Colonic mucosa (tissue), 4 donors: ENCODE data around the gene DNAJA1. TPM values are rescaled to one million over a fixed set of nuclear protein-coding genes. Genes with fewer than 3 reads are reported as not detected.

Experiments used
- DNase-seq: peaks from one replicate; pipeline ENCODE4 v3.0.0-alpha.2; 2020
- H3K27ac ChIP-seq: fragments of 200-600 bp; one replicate; pipeline ENCODE4 v1.8.0; 2021
- H3K27me3 ChIP-seq: fragments of 200-600 bp; one replicate; pipeline ENCODE4 v1.8.0; 2021
- H3K36me3 ChIP-seq: fragments of 200-600 bp; one replicate; pipeline ENCODE4 v1.8.0; 2021
- H3K4me1 ChIP-seq: fragments of 200-600 bp; one replicate; pipeline ENCODE4 v1.8.0; 2021; ENCODE audit warnings: mild to moderate bottlenecking
- H3K4me3 ChIP-seq: fragments of 200-600 bp; one replicate; pipeline ENCODE4 v1.8.0; 2021
- H3K9ac ChIP-seq, 2 donors: one replicate each; pipeline ENCODE4 v1.7.0; 2013; ENCODE audit warnings: control low read depth in 2 of 2, low read depth in 2 of 2, low read length in 2 of 2
- H3K9me3 ChIP-seq: fragments of 200-600 bp; one replicate; pipeline ENCODE4 v1.8.0; 2021
- CTCF ChIP-seq: fragments of 200-600 bp; IDR thresholded peaks from one replicate; pipeline ENCODE4 v1.8.0; 2022; ENCODE audit warnings: antibody characterized with exemption, mild to moderate bottlenecking
- intact Hi-C: fragments of 100-400 bp; cut with DNase I; formaldehyde crosslinking; loops from one replicate; pipeline ENCODE4 v1.14.1; 2022
- total RNA-seq, 2 donors: library from RNA; stranded (reverse); fragmentation: NEBNext Ultra II Directional in 1 of 2; extraction: Animal tissue kit (Norgen Biotek cat#: 25700) in 1 of 2; gene quantifications; one replicate each; pipeline ENCODE4 v1.2.1, GENCODE V29; 2021
- donor health status: healthy.
- donor health status: DM: no; HTN: no; CAD: no.
- donor health status: DM: no; HTN: no; CAD: no.

The DNAJA1 gene
- 10 to 100 TPM; 66.4 to 93.6 TPM for total RNA-seq

DNA sequence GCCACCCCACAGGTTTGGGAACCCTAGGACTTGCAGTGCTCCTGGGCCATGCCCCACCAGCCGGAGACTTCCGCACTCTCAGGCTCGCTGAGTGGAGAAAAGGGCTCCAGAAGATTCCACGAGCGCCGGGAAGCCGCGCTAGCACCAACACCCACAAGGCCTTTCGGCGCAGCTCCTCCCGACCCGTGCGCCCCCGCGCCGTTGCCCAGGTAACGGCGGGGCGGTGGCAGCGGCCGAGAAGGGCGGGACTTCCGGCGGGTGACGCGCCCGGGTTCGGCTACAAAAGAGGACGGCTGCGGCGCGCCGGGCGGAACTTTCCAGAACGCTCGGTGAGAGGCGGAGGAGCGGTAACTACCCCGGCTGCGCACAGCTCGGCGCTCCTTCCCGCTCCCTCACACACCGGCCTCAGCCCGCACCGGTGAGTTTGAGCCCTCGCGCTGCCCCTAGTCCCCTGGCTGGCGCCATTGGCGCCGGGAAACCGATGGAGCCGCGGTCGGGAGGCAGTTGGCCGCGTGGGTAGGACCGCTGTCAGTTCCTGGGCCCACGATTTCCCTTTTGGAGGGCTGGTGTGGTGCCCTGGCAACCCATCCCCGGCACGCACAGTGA lies at the start of gene DNAJA1:
Gene DNAJA1, plus strand, starts transcription at position 308 of the 606 bp plus-strand sequence. CDS start 1,212 bp downstream, outside the sequence.
- H3K9me3 ChIP-seq = no peaks in the 10 kb centered on the region
- peak within 1 kb of the TSS; percentile 94 for H3K4me3 ChIP-seq
- H3K27ac ChIP-seq = peak within 1 kb of the TSS; percentile 100
- no peaks in the 10 kb centered on the region for H3K27me3 ChIP-seq
- H3K36me3 ChIP-seq = no peaks in the 10 kb centered on the region
- TF ChIP-seq CTCF = no peak
- peaks cover 8% of the 10 kb centered on the region for H3K4me1 ChIP-seq
- H3K9ac ChIP-seq = peak within 1 kb of the TSS; percentile 99 to 100
- intact Hi-C loops = no loop called here
- peak; percentile 95 for DNase-seq

DNA sequence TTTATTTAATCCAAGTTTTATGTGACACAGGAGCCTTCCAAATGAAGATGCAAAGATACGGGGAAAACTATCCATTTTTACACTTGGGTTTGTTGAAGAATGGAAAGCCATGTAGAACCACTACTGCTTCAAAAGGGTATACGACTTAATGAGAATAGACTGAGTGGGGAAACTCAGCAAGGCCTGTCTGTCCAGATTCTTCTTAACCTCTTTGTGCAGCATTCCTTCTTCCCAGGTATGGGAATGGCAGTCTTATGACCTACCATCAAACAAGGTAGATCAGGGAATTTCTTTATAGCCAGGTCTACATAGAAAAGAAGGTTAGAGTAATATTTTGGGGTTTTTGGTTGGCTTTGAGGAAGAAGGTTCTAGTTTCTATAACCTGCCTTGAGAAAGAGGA lies 47.0 kb upstream of the DNAJA1 start:
- no peak overlapping the region for H3K4me3 ChIP-seq
- H3K27me3 ChIP-seq = no peaks in the 10 kb centered on the region
- no peak for DNase-seq
- no peaks in the 10 kb centered on the region for H3K9me3 ChIP-seq
- no peaks in the 10 kb centered on the region for H3K4me1 ChIP-seq
- peaks cover 12% of the 10 kb centered on the region for H3K36me3 ChIP-seq
- intact Hi-C loops = no loop called here
- H3K27ac ChIP-seq = no peak overlapping the region
- no peak for TF ChIP-seq CTCF
- no peak overlapping the region for H3K9ac ChIP-seq

DNA sequence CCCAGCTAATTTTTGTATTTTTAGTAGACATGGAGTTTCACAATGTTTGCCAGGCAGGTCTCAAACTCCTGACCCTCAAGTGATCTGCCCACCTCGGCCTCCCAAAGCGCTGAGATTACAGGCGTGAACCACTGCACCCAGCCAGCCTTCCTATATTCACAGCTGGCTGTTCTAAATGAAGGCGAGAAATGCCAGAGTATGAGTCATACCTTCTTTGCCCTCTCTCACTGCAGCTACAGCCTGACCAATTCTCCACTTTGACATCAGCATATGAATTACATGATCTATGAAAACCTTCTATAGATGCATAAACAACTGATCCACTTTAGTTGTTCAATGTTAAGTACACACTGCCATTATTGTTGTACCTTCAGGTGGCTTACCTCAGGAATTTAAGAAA lies 38.1 kb upstream of the DNAJA1 start:
- no peak overlapping the region for H3K4me3 ChIP-seq
- H3K4me1 ChIP-seq = no peaks in the 10 kb centered on the region
- intact Hi-C loops = no loop called here
- peaks cover 8% of the 10 kb centered on the region for H3K36me3 ChIP-seq
- H3K27me3 ChIP-seq = no peaks in the 10 kb centered on the region
- no peak for TF ChIP-seq CTCF
- H3K27ac ChIP-seq = no peak overlapping the region
- no peak for DNase-seq
- no peaks in the 10 kb centered on the region for H3K9me3 ChIP-seq
- H3K9ac ChIP-seq = no peak overlapping the region

GRCh38 chr9:32989660-32990059 lies 35.4 kb upstream of the DNAJA1 start:
- no peak for TF ChIP-seq CTCF
- intact Hi-C loops = no loop called here
- Histone ChIP-seq H3K4me1 (no peaks in the 10 kb centered on the region), H3K36me3 (peaks cover 2% of the 10 kb centered on the region), H3K27ac (no peak overlapping the region), H3K9me3 (no peaks in the 10 kb centered on the region), H3K4me3 (no peak overlapping the region), H3K27me3 (no peaks in the 10 kb centered on the region), H3K9ac (no peak overlapping the region)
- DNase-seq = no peak

- Histone ChIP-seq H3K27ac (no peak overlapping the region), H3K36me3 (no peaks in the 10 kb centered on the region), H3K27me3 (no peaks in the 10 kb centered on the region), H3K4me3 (no peak overlapping the region), H3K9me3 (no peaks in the 10 kb centered on the region), H3K4me1 (no peaks in the 10 kb centered on the region), H3K9ac (no peak overlapping the region)
- TF ChIP-seq CTCF = no peak
- DNase-seq = no peak
- intact Hi-C loops = no loop called here
These were observed 33.0 kb upstream of the DNAJA1 start for GRCh38 chr9:32991897-32992594.
